SH-SY5Y (cell line): ENCODE measurements around the gene RHOA.

Experiments used
- GATA2 ChIP-seq: IDR thresholded peaks from 2 replicates; pipeline ENCODE4 v1.6.1; 2011; ENCODE audit warnings: mild to moderate bottlenecking, low read depth, low read length
- GATA3 ChIP-seq: IDR thresholded peaks from 2 replicates; pipeline ENCODE4 v1.6.1; 2011; ENCODE audit warnings: low read depth, mild to moderate bottlenecking, low read length, moderate library complexity

GRCh38 chr3:49454458-49454857, 42.7 kb upstream of the RHOA start:
- TF ChIP-seq GATA2 (no peak), GATA3 (no peak)
